HG02943 (cell line): ENCODE data around the gene EXOSC9.

Source experiments
- ATAC-seq: cut with Tn5 transposase; IDR thresholded peaks from one replicate; pipeline ENCODE4 v1.9.1; 2021; ENCODE audit warnings: mild to moderate bottlenecking, low read depth, moderate library complexity; ENCODE audit not compliant: unreplicated experiment

Gene EXOSC9

GRCh38 chr4:121822796-121823504 is 21.8 kb downstream of the EXOSC9 start:
- ATAC-seq = peak; percentile 45

GRCh38 chr4:121823505-121824170 is 22.5 kb downstream of the EXOSC9 start, which contains the start of gene CCNA2:
Gene CCNA2 (minus strand): TSS chr4:121823883. CDS start chr4:121823628, 255 bp downstream.
- ATAC-seq = peak; percentile 96

GRCh38 chr4:121824171-121824527 is 23.0 kb downstream of the EXOSC9 start:
- no peak for ATAC-seq

GRCh38 chr4:121824950-121825349 is 23.8 kb downstream of the EXOSC9 start:
- ATAC-seq = no peak

- ATAC-seq = no peak
These were observed 26.7 kb downstream of the EXOSC9 start for GRCh38 chr4:121827853-121828252.

GRCh38 chr4:121829511-121829910 is 28.4 kb downstream of the EXOSC9 start:
- ATAC-seq = no peak

GRCh38 chr4:121838136-121838535 is 37.0 kb downstream of the EXOSC9 start:
- no peak for ATAC-seq

- no peak for ATAC-seq
These were observed 41.7 kb downstream of the EXOSC9 start for GRCh38 chr4:121842862-121843261.

- no peak for ATAC-seq
These were observed 45.5 kb downstream of the EXOSC9 start for GRCh38 chr4:121846662-121847061.

- ATAC-seq = no peak
These were observed 50.2 kb downstream of the EXOSC9 start for GRCh38 chr4:121851354-121851753.

GRCh38 chr4:121860121-121860520 is 59.0 kb downstream of the EXOSC9 start:
- ATAC-seq = no peak

GRCh38 chr4:121861426-121861825 is 60.3 kb downstream of the EXOSC9 start:
- no peak for ATAC-seq

GRCh38 chr4:121863799-121864198 is 62.7 kb downstream of the EXOSC9 start:
- ATAC-seq = no peak
